Testis (tissue), 2 donors: ENCODE measurements around the gene ELF5.

Experiments
- POLR2A ChIP-seq: fragments of 450-650 bp; IDR thresholded peaks from one replicate; pipeline ENCODE4 v1.6.1; 2017; ENCODE audit warnings: antibody characterized with exemption, mild to moderate bottlenecking, moderate library complexity
- TF ChIP-seq, protein P1 (sequence below), 3 experiments: fragments of 450-650 bp in 2 of 3; fragments of 200-600 bp in 1 of 3; sonication (generic) in 1 of 3; IDR thresholded peaks; one replicate each; pipeline ENCODE4 v1.5.1; 2016 to 2019; ENCODE audit warnings: antibody characterized with exemption in 3 of 3, mild to moderate bottlenecking in 2 of 3, moderate library complexity in 1 of 3

DNA sequence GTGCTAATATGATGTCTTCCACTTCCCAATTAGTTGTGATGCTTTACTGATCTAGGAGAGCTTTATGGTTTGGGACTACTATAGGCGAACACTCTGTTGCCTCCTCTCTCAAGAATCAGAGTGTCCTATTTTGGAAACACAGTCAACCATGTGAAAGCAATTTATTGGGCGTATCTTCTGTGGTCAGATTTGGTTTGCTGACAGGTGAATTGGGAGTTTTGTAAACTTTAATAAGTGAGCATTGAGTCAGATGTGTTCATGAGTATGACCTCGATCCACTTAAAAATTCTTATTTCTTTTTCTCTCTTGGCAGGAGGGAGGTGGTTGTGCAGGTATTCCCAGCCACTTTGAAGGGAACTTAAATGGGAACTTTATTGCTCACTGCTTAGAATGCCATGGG is 70.5 kb downstream of the ELF5 start:
- TF ChIP-seq, protein P1, sequence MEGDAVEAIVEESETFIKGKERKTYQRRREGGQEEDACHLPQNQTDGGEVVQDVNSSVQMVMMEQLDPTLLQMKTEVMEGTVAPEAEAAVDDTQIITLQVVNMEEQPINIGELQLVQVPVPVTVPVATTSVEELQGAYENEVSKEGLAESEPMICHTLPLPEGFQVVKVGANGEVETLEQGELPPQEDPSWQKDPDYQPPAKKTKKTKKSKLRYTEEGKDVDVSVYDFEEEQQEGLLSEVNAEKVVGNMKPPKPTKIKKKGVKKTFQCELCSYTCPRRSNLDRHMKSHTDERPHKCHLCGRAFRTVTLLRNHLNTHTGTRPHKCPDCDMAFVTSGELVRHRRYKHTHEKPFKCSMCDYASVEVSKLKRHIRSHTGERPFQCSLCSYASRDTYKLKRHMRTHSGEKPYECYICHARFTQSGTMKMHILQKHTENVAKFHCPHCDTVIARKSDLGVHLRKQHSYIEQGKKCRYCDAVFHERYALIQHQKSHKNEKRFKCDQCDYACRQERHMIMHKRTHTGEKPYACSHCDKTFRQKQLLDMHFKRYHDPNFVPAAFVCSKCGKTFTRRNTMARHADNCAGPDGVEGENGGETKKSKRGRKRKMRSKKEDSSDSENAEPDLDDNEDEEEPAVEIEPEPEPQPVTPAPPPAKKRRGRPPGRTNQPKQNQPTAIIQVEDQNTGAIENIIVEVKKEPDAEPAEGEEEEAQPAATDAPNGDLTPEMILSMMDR (IDR thresholded peaks at IDR 0.05) = no peak
- no peak for TF ChIP-seq POLR2A
